ENCODE data around the gene KIF11. TPM values are rescaled to one million over a fixed set of nuclear protein-coding genes. Genes with fewer than 3 reads are reported as not detected.

The KIF11 gene
- total and polyA plus RNA-seq, 2 of the 13 experiments (the other 11 are each of a cell fraction or from before 2014, with no cell fraction given): 8.7 to 38.4 TPM

- TF ChIP-seq, protein P1, sequence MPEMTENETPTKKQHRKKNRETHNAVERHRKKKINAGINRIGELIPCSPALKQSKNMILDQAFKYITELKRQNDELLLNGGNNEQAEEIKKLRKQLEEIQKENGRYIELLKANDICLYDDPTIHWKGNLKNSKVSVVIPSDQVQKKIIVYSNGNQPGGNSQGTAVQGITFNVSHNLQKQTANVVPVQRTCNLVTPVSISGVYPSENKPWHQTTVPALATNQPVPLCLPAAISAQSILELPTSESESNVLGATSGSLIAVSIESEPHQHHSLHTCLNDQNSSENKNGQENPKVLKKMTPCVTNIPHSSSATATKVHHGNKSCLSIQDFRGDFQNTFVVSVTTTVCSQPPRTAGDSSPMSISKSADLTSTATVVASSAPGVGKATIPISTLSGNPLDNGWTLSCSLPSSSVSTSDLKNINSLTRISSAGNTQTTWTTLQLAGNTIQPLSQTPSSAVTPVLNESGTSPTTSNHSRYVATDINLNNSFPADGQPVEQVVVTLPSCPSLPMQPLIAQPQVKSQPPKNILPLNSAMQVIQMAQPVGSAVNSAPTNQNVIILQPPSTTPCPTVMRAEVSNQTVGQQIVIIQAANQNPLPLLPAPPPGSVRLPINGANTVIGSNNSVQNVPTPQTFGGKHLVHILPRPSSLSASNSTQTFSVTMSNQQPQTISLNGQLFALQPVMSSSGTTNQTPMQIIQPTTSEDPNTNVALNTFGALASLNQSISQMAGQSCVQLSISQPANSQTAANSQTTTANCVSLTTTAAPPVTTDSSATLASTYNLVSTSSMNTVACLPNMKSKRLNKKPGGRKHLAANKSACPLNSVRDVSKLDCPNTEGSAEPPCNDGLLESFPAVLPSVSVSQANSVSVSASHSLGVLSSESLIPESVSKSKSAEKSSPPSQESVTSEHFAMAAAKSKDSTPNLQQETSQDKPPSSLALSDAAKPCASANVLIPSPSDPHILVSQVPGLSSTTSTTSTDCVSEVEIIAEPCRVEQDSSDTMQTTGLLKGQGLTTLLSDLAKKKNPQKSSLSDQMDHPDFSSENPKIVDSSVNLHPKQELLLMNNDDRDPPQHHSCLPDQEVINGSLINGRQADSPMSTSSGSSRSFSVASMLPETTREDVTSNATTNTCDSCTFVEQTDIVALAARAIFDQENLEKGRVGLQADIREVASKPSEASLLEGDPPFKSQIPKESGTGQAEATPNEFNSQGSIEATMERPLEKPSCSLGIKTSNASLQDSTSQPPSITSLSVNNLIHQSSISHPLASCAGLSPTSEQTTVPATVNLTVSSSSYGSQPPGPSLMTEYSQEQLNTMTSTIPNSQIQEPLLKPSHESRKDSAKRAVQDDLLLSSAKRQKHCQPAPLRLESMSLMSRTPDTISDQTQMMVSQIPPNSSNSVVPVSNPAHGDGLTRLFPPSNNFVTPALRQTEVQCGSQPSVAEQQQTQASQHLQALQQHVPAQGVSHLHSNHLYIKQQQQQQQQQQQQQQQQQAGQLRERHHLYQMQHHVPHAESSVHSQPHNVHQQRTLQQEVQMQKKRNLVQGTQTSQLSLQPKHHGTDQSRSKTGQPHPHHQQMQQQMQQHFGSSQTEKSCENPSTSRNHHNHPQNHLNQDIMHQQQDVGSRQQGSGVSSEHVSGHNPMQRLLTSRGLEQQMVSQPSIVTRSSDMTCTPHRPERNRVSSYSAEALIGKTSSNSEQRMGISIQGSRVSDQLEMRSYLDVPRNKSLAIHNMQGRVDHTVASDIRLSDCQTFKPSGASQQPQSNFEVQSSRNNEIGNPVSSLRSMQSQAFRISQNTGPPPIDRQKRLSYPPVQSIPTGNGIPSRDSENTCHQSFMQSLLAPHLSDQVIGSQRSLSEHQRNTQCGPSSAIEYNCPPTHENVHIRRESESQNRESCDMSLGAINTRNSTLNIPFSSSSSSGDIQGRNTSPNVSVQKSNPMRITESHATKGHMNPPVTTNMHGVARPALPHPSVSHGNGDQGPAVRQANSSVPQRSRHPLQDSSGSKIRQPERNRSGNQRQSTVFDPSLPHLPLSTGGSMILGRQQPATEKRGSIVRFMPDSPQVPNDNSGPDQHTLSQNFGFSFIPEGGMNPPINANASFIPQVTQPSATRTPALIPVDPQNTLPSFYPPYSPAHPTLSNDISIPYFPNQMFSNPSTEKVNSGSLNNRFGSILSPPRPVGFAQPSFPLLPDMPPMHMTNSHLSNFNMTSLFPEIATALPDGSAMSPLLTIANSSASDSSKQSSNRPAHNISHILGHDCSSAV (CRISPR knock-in tag; IDR thresholded peaks at IDR 0.05; ENCODE audit: borderline replicate concordance): no peak
- 0 out of 2 replicates have a peak, but pooled peaks have one; percentile 52 for TF ChIP-seq ARHGAP35 (CRISPR knock-in tag; IDR thresholded peaks at IDR 0.05; ENCODE audit: borderline replicate concordance)
- TF ChIP-seq ZNF205 (CRISPR knock-in tag; IDR thresholded peaks at IDR 0.05): no peak; the same call in 1 of the 2 replicates
- TF ChIP-seq GTF2F1 (IDR thresholded peaks at IDR 0.05; ENCODE audit: low read length): no peak
- TF ChIP-seq ZNF607 (CRISPR knock-in tag; IDR thresholded peaks at IDR 0.05; ENCODE audit: borderline replicate concordance): no peak; the same call in 1 of the 2 replicates
- TF ChIP-seq ZNF552 (CRISPR knock-in tag; IDR thresholded peaks at IDR 0.05; ENCODE audit: borderline replicate concordance): peak; percentile 54; the same call in 1 of the 2 replicates
- 0 out of 2 replicates have a peak, but pooled peaks have one; percentile 18 for TF ChIP-seq RNF2 (conservative IDR thresholded peaks at IDR 0.05; ENCODE audit: low read depth)
- peak; percentile 49; the same call in 1 of the 2 replicates for TF ChIP-seq ZNF543 (CRISPR knock-in tag; IDR thresholded peaks at IDR 0.05)
- 0 out of 2 replicates have a peak, but pooled peaks have one; percentile 51 for TF ChIP-seq ESRRA (CRISPR knock-in tag; IDR thresholded peaks at IDR 0.05; ENCODE audit: low read depth)
- TF ChIP-seq MIXL1 (CRISPR knock-in tag; IDR thresholded peaks at IDR 0.05): peak; percentile 55; the same call in 1 of the 2 replicates
- TF ChIP-seq, protein P2, sequence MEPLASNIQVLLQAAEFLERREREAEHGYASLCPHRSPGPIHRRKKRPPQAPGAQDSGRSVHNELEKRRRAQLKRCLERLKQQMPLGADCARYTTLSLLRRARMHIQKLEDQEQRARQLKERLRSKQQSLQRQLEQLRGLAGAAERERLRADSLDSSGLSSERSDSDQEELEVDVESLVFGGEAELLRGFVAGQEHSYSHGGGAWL (CRISPR knock-in tag; IDR thresholded peaks at IDR 0.05): peak; percentile 67
- no peak for TF ChIP-seq ZNF10 (CRISPR knock-in tag; IDR thresholded peaks at IDR 0.05; ENCODE audit: borderline replicate concordance, low read depth)
- peak; percentile 97 for TF ChIP-seq KMT2A (CRISPR knock-in tag; IDR thresholded peaks at IDR 0.05)
- TF ChIP-seq ZNF142 (CRISPR knock-in tag; IDR thresholded peaks at IDR 0.05): no peak
Measured at GRCh38 chr10:92592761-92593618, at the start of gene KIF11 (continued).

Data from HepG2 (cell line).